HCT116 (cell line): ENCODE data around the gene ERC1. TPM values are rescaled to one million over a fixed set of nuclear protein-coding genes. Genes with fewer than 3 reads are reported as not detected.

Source experiments
- ATAC-seq: fragments of 200-7000 bp; cut with Tn5 transposase; 2 replicates; pipeline ENCODE4 v1.9.1; 2020; ENCODE audit warnings: mild to moderate bottlenecking, moderate library complexity
- BruUV-seq: library from RNA; stranded (reverse); fragments of 400-500 nt; replicated peaks from 2 replicates; lab custom pipeline; 2021; lab: Mats Ljungman, UMichigan
- CTCF ChIA-PET: fragments of 300-600 bp; sonication (Branson Sonifier 250); formaldehyde crosslinking; loops from one replicate; lab custom pipeline; 2021; ENCODE audit warnings: antibody characterized with exemption; lab: Charles Lee
- POLR2A ChIA-PET: fragments of 300-600, 350-600 bp; sonication (Branson Sonifier 250); formaldehyde crosslinking; loops from one replicate; lab custom pipeline; 2021; ENCODE audit warnings: antibody characterized with exemption; lab: Charles Lee
- RAD21 ChIA-PET, 2 experiments: fragments of 300-600 bp; sonication (Branson Sonifier 250); formaldehyde crosslinking; loops; one replicate each; lab custom pipeline; 2023; ENCODE audit warnings: low total read pairs in 2 of 2; ENCODE audit not compliant: uncharacterized antibody in 2 of 2, unreplicated experiment in 2 of 2, low non-redundant PET in 1 of 2; lab: Charles Lee
- DNase-seq: peaks from one replicate; pipeline ENCODE4 v3.0.0-alpha.2; 2010; ENCODE audit warnings: low read depth, low spot score
- H2AFZ ChIP-seq: fragments of 200-600 bp; shearing (Covaris generic), sonication (generic); 2 replicates; pipeline ENCODE4 v1.6.1; 2017; ENCODE audit warnings: low read depth, mixed run types, mixed read lengths, antibody characterized with exemption, low read length; ENCODE audit not compliant: poor library complexity, severe bottlenecking
- H3K27ac ChIP-seq: 2 replicates; pipeline ENCODE4 v1.5.1; 2012; ENCODE audit warnings: low read depth, low read length
- H3K27me3 ChIP-seq: fragments of 200-600 bp; sonication (generic); 2 replicates; pipeline ENCODE4 v1.6.1; 2016; ENCODE audit warnings: mixed run types, low read length, mixed read lengths; ENCODE audit not compliant: insufficient read depth
- H3K36me3 ChIP-seq, 2 experiments: fragments of 200-500 bp in 1 of 2; fragments of 200-600 bp in 1 of 2; sonication (Bioruptor generic) in 1 of 2; sonication (generic) in 1 of 2; 2 replicates each; pipeline versions ENCODE4 v1.5.1 to v1.6.1; 2014 to 2016; ENCODE audit warnings: low read length in 2 of 2, inconsistent platforms in 1 of 2, mixed read lengths in 1 of 2, mixed run types in 1 of 2; ENCODE audit not compliant: insufficient read depth in 2 of 2, control insufficient read depth in 1 of 2
- H3K4me1 ChIP-seq, 2 experiments: fragments of 200-600 bp in 1 of 2; sonication (generic) in 1 of 2; 2 replicates each; pipeline versions ENCODE4 v1.5.1 to v1.6.1; 2012 to 2017; ENCODE audit warnings: low read length in 2 of 2, inconsistent platforms in 1 of 2, mild to moderate bottlenecking in 1 of 2, mixed read lengths in 1 of 2, mixed run types in 1 of 2, moderate library complexity in 1 of 2; ENCODE audit not compliant: insufficient read depth in 2 of 2, control insufficient read depth in 1 of 2
- H3K4me2 ChIP-seq: fragments of 200-600 bp; sonication (generic); 2 replicates; pipeline ENCODE4 v1.6.1; 2017; ENCODE audit warnings: mixed run types, low read length, mixed read lengths
- H3K4me3 ChIP-seq, 2 experiments: fragments of 200-600 bp in 1 of 2; sonication (generic) in 1 of 2; replicated peaks in 1 of 2; 2 replicates each; pipeline ENCODE4 v1.5.1; 2011 to 2016; ENCODE audit warnings: low read length in 2 of 2, control low read depth in 1 of 2, low read depth in 1 of 2, mild to moderate bottlenecking in 1 of 2, mixed read lengths in 1 of 2, mixed run types in 1 of 2
- H3K79me2 ChIP-seq: fragments of 200-600 bp; sonication (generic); 2 replicates; pipeline ENCODE4 v1.6.1; 2017; ENCODE audit warnings: mild to moderate bottlenecking, mixed run types, low read length, moderate library complexity, mixed read lengths; ENCODE audit not compliant: insufficient read depth
- H3K9ac ChIP-seq: fragments of 200-600 bp; sonication (generic); 2 replicates; pipeline ENCODE4 v1.6.1; 2016; ENCODE audit warnings: low read length, mixed read lengths
- H3K9me2 ChIP-seq: fragments of 200-600 bp; sonication (generic), shearing (Covaris generic); 2 replicates; pipeline ENCODE4 v1.6.1; 2017; ENCODE audit warnings: mixed run types, mild to moderate bottlenecking, moderate library complexity; ENCODE audit not compliant: insufficient read depth
- H3K9me3 ChIP-seq, 2 experiments: fragments of 200-500 bp in 1 of 2; fragments of 200-600 bp in 1 of 2; sonication (Bioruptor generic) in 1 of 2; sonication (generic) in 1 of 2; 2 replicates each; pipeline ENCODE4 v1.6.1; 2014 to 2017; ENCODE audit warnings: low read length in 2 of 2, mixed read lengths in 2 of 2, inconsistent platforms in 1 of 2, low read depth in 1 of 2, mild to moderate bottlenecking in 1 of 2, mixed run types in 1 of 2, moderate library complexity in 1 of 2; ENCODE audit not compliant: control insufficient read depth in 1 of 2, insufficient read depth in 1 of 2
- H4K20me1 ChIP-seq: fragments of 200-600 bp; sonication (generic), shearing (Covaris generic); 2 replicates; pipeline ENCODE4 v1.6.1; 2017; ENCODE audit warnings: mixed run types, mild to moderate bottlenecking, moderate library complexity; ENCODE audit not compliant: insufficient read depth
- CBX3 ChIP-seq: IDR thresholded peaks from 2 replicates; pipeline ENCODE4 v1.6.1; 2012; ENCODE audit warnings: low read depth
- CEBPB ChIP-seq: IDR thresholded peaks from 2 replicates; pipeline ENCODE4 v1.6.1; 2012; ENCODE audit warnings: low read depth
- ELF1 ChIP-seq: IDR thresholded peaks from 2 replicates; pipeline ENCODE4 v1.6.1; 2012; ENCODE audit warnings: low read depth, borderline replicate concordance
- EZH2phosphoT487 ChIP-seq: fragments of 200-600 bp; IDR thresholded peaks from 2 replicates; pipeline ENCODE4 v1.6.1; 2018; ENCODE audit warnings: antibody characterized with exemption, borderline replicate concordance
- FOSL1 ChIP-seq: IDR thresholded peaks from 2 replicates; pipeline ENCODE4 v1.6.1; 2012; ENCODE audit warnings: low read depth
- POLR2A ChIP-seq: IDR thresholded peaks from 2 replicates; pipeline ENCODE4 v1.7.0; 2011; ENCODE audit warnings: borderline replicate concordance; ENCODE audit not compliant: insufficient read depth, insufficient read length; ENCODE audit errors: extremely low read depth
- RAD21 ChIP-seq: IDR thresholded peaks from 2 replicates; pipeline ENCODE4 v1.6.1; 2012; ENCODE audit warnings: low read depth, mild to moderate bottlenecking
- SP1 ChIP-seq: IDR thresholded peaks from 2 replicates; pipeline ENCODE4 v1.6.1; 2012; ENCODE audit warnings: low read depth
- SRF ChIP-seq: IDR thresholded peaks from 2 replicates; pipeline ENCODE4 v1.6.1; 2012; ENCODE audit warnings: low read depth
- ZBTB33 ChIP-seq: IDR thresholded peaks from 2 replicates; pipeline ENCODE4 v1.6.1; 2011; ENCODE audit warnings: mild to moderate bottlenecking, low read length, moderate library complexity; ENCODE audit not compliant: insufficient replicate concordance; ENCODE audit errors: extremely low read depth
- ZFX ChIP-seq: fragments of 450-650 bp; IDR thresholded peaks from 2 replicates; pipeline ENCODE4 v1.6.1; 2017
- ZNF274 ChIP-seq: fragments of 200-500 bp; sonication (Bioruptor generic); IDR thresholded peaks from 2 replicates; pipeline ENCODE4 v1.6.1; 2014; ENCODE audit warnings: mild to moderate bottlenecking, low read depth, low read length, inconsistent platforms
- intact Hi-C: fragments of 100-400 bp; cut with micrococcal nuclease; formaldehyde crosslinking; loops from 2 replicates; pipeline ENCODE4 v1.10.0; 2022
- total RNA-seq: library from RNA; stranded (reverse); gene quantifications from one replicate; pipeline ENCODE4 v1.2.1, GENCODE V29; 2021; ENCODE audit not compliant: unreplicated experiment
- TF ChIP-seq, protein P1 (sequence below): IDR thresholded peaks from 2 replicates; pipeline ENCODE4 v1.6.1; 2012
- TF ChIP-seq, protein P2 (sequence below): IDR thresholded peaks from 2 replicates; pipeline ENCODE4 v1.6.1; 2012; ENCODE audit warnings: low read depth
- TF ChIP-seq, protein P3 (sequence below): IDR thresholded peaks from 2 replicates; pipeline ENCODE4 v1.6.1; 2012
- TF ChIP-seq, protein P4 (sequence below), 3 experiments: fragments of 200-600 bp in 1 of 3; sonication (generic) in 1 of 3; IDR thresholded peaks in 2 of 3; conservative IDR thresholded peaks in 1 of 3; 2 replicates each; pipeline ENCODE4 v1.5.1; 2012 to 2017; ENCODE audit warnings: low read depth in 2 of 3, low read length in 2 of 3, antibody characterized with exemption in 1 of 3, borderline replicate concordance in 1 of 3, control low read depth in 1 of 3, mild to moderate bottlenecking in 1 of 3, mixed read lengths in 1 of 3, mixed run types in 1 of 3, moderate library complexity in 1 of 3; ENCODE audit not compliant: insufficient read depth in 1 of 3

Gene ERC1
- total RNA-seq, 1 experiment from 2014 or later: 41.9 TPM

DNA sequence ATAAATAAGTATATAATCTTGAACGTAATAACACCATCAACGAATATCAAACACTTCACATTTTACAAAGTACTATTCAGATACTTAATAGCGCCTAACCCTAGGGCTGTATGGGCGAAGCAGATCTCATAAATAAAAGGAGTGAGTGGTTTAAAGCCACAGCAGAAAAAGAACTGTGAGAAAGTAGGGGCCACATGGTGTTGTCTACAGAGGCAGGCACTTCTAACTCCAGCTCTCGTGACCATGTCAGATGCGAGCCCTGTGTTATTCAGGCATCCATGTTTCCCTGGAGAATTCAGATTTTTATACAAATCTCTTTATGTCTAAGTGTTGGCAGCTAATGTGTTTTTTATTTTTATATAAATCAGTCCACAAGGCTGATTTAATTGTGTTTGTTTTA, 391.1 kb downstream of the ERC1 start:
- ATAC-seq: no peak
- no peak for DNase-seq
- Histone ChIP-seq H3K79me2 (no peaks in the 10 kb centered on the region), H3K27ac (no peak overlapping the region), H3K4me3 (no peak overlapping the region), H3K4me1 (no peaks in the 10 kb centered on the region), H3K9me2 (no peaks in the 10 kb centered on the region), H3K36me3 (no peaks in the 10 kb centered on the region), H3K27me3 (no peaks in the 10 kb centered on the region), H3K9ac (no peak overlapping the region), H3K9me3 (no peaks in the 10 kb centered on the region), H4K20me1 (no peaks in the 10 kb centered on the region), H2AFZ (no peak overlapping the region), H3K4me2 (no peak overlapping the region)
- intact Hi-C loops: no loop called here
- TF ChIP-seq SP1: no peak
- TF ChIP-seq, protein P1, sequence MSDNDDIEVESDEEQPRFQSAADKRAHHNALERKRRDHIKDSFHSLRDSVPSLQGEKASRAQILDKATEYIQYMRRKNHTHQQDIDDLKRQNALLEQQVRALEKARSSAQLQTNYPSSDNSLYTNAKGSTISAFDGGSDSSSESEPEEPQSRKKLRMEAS: no peak
- no peak for TF ChIP-seq POLR2A
- TF ChIP-seq, protein P2, sequence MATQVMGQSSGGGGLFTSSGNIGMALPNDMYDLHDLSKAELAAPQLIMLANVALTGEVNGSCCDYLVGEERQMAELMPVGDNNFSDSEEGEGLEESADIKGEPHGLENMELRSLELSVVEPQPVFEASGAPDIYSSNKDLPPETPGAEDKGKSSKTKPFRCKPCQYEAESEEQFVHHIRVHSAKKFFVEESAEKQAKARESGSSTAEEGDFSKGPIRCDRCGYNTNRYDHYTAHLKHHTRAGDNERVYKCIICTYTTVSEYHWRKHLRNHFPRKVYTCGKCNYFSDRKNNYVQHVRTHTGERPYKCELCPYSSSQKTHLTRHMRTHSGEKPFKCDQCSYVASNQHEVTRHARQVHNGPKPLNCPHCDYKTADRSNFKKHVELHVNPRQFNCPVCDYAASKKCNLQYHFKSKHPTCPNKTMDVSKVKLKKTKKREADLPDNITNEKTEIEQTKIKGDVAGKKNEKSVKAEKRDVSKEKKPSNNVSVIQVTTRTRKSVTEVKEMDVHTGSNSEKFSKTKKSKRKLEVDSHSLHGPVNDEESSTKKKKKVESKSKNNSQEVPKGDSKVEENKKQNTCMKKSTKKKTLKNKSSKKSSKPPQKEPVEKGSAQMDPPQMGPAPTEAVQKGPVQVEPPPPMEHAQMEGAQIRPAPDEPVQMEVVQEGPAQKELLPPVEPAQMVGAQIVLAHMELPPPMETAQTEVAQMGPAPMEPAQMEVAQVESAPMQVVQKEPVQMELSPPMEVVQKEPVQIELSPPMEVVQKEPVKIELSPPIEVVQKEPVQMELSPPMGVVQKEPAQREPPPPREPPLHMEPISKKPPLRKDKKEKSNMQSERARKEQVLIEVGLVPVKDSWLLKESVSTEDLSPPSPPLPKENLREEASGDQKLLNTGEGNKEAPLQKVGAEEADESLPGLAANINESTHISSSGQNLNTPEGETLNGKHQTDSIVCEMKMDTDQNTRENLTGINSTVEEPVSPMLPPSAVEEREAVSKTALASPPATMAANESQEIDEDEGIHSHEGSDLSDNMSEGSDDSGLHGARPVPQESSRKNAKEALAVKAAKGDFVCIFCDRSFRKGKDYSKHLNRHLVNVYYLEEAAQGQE: no peak
- TF ChIP-seq RAD21: no peak
- TF ChIP-seq ZFX: no peak
- TF ChIP-seq ZBTB33: no peak
- TF ChIP-seq SRF: no peak
- TF ChIP-seq CEBPB: no peak
- TF ChIP-seq CBX3: no peak
- TF ChIP-seq, protein P3, sequence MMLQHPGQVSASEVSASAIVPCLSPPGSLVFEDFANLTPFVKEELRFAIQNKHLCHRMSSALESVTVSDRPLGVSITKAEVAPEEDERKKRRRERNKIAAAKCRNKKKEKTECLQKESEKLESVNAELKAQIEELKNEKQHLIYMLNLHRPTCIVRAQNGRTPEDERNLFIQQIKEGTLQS: no peak
- TF ChIP-seq, protein P4, sequence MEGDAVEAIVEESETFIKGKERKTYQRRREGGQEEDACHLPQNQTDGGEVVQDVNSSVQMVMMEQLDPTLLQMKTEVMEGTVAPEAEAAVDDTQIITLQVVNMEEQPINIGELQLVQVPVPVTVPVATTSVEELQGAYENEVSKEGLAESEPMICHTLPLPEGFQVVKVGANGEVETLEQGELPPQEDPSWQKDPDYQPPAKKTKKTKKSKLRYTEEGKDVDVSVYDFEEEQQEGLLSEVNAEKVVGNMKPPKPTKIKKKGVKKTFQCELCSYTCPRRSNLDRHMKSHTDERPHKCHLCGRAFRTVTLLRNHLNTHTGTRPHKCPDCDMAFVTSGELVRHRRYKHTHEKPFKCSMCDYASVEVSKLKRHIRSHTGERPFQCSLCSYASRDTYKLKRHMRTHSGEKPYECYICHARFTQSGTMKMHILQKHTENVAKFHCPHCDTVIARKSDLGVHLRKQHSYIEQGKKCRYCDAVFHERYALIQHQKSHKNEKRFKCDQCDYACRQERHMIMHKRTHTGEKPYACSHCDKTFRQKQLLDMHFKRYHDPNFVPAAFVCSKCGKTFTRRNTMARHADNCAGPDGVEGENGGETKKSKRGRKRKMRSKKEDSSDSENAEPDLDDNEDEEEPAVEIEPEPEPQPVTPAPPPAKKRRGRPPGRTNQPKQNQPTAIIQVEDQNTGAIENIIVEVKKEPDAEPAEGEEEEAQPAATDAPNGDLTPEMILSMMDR (IDR thresholded peaks at IDR 0.05 in 2 of 3, conservative IDR thresholded peaks at IDR 0.05 in 1 of 3; ENCODE audit: borderline replicate concordance in 1 of 3, insufficient read depth in 1 of 3, low read depth in 2 of 3, low read length in 2 of 3): no peak
- TF ChIP-seq EZH2phosphoT487: no peak
- TF ChIP-seq ZNF274: no peak
- no peak for TF ChIP-seq FOSL1
- TF ChIP-seq ELF1: no peak
- BruUV-seq: no TSS peak
- POLR2A ChIA-PET: no interaction called here
- RAD21 ChIA-PET: no interaction called here
- CTCF ChIA-PET: no interaction called here
